ENCODE measurements around the gene IBTK.
"Not testable (repeated sequence)": the region's sequence is repeated elsewhere in the genome, so short reads cannot be mapped to it uniquely, and the experiment has no call there.

Gene IBTK

DNA sequence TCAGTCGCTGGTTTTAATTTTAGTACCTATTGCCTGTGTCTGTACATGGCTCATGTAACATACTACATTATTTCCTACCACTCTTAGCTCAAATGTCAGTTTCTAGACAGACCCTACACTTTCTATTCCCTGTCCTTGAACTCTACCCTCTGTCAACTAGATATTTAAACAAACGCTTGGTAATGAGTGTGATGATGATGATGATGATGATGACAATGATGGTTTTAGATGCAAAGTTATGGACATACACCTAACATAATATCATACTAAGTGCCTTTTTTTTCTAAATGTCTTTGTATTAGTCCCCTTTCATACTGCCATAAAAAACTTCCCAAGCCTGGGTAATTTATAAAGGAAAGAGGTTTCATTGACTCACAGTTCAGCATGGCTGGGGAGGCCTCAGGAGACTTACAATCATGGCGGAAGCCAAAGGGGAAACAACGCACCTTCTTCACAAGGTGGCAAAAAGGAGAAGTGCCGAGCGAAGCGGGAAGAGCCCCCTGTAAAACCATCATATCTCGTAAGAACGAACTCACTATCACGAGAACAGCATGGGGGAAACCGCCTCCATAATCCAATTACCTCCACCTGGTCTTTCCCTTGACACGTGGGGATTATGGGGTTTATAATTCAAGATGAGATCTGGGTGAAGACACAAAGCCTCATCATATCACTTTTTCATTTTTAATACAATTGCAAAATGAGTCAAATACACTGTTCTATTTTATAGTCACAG is 87.1 kb downstream of the IBTK start:
- DNase-seq (ENCODE audit: low read depth) = no peak
- TF ChIP-seq, protein P1, sequence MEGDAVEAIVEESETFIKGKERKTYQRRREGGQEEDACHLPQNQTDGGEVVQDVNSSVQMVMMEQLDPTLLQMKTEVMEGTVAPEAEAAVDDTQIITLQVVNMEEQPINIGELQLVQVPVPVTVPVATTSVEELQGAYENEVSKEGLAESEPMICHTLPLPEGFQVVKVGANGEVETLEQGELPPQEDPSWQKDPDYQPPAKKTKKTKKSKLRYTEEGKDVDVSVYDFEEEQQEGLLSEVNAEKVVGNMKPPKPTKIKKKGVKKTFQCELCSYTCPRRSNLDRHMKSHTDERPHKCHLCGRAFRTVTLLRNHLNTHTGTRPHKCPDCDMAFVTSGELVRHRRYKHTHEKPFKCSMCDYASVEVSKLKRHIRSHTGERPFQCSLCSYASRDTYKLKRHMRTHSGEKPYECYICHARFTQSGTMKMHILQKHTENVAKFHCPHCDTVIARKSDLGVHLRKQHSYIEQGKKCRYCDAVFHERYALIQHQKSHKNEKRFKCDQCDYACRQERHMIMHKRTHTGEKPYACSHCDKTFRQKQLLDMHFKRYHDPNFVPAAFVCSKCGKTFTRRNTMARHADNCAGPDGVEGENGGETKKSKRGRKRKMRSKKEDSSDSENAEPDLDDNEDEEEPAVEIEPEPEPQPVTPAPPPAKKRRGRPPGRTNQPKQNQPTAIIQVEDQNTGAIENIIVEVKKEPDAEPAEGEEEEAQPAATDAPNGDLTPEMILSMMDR (IDR thresholded peaks at IDR 0.05; ENCODE audit: low read depth, low read length, missing control alignments) = no peak

DNA sequence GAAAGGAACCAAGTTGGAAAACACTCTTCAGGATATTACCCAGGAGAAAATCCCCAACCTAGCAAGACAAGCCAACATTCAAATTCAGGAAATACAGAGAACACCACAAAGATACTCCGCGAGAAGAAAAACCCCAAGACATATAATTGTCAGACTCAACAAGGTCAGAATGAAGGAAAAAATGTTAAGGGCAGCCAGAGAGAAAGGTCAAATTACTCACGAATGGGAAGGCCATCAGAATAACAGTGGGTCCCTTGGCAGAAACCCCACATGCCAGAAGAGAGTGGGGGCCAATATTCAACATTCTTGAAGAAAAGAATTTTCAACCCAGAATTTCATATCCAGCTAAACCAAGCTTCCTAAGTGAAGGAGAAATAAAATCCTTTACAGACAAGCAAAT is 94.8 kb downstream of the IBTK start:
- not testable (repeated sequence) for H3K4me3 ChIP-seq (ENCODE audit: low read depth, low read length); DNase-seq (ENCODE audit: low read depth)

More for the DNA sequence above, 87.1 kb downstream of the IBTK start:
- no peak overlapping the region for H3K4me3 ChIP-seq (ENCODE audit: low read depth, low read length)

DNA sequence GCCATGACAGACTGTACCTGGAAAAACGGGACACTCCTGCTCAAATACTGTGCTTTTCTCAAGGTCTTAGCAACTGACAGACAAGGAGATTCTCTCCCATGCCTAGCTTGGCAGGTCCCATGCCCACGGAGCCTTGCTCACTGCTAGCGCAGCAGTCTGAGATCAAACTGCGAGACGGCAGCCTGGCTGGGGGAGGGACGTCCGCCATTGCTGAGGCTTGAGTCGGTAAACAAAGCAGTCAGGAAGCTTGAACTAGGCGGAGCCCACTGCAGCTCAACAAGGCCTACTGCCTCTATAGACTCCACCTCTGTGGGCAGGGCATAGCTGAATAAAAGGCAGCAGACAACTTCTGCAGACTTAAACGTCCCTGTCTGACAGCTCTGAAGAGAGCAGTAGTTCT is 96.4 kb downstream of the IBTK start:
- not testable (repeated sequence) for DNase-seq (ENCODE audit: low read depth)

DNA sequence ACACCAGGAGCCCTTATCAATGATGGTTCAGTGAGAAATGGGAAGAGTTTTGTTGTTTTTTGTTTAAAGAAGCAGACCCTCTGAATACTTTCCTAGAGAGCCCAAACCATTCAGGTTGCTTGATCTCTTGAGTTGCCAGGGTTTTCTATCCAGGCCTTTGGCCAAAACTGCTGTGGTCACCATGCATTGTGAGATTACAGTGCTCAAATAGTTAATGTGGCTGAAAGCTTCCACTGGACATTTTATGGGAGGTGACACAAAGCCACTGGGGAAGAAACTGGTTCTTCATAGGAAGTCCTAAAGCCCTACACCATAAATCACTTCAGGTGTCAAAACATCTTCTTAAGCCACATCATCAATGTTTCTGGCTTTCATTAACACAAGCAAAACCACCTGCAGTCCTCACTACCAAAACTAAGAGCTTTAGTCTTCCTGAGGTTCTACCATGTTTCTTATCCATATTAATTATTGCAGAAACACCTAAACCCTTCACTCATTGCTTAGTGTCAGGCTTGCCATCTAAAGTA is 101.6 kb downstream of the IBTK start:
- no peak for DNase-seq (ENCODE audit: low read depth)
- no peak overlapping the region for H3K4me3 ChIP-seq (ENCODE audit: low read depth, low read length)
- TF ChIP-seq, protein P1 (IDR thresholded peaks at IDR 0.05; ENCODE audit: low read depth, low read length, missing control alignments) = no peak

More for the DNA sequence above, 96.4 kb downstream of the IBTK start:
- H3K4me3 ChIP-seq (ENCODE audit: low read depth, low read length) = not testable (repeated sequence)

DNA sequence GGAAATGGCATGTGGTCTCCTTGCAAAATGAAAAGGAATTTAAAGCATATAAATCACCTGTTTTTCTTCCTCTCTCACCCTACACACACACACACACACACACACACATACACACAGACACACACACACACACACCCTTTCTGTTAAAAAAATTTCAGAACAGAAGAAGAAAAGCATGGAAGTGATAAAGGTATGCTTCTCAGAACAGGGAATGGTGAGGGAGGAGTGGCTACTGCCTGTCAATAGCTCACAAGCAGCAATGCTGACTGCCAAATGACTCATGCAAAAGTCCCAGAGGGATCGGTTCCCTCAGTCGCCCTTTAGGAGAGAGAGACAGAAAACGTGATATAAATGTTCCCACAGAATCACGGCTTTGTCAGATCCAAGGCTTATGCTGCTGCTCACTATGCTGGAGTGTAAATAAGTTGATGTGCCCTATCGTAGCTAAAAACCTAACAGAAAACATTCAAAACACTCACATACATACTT is 102.6 kb downstream of the IBTK start:
- no peak overlapping the region for H3K4me3 ChIP-seq (ENCODE audit: low read depth, low read length)
- TF ChIP-seq, protein P1 (IDR thresholded peaks at IDR 0.05; ENCODE audit: low read depth, low read length, missing control alignments) = no peak
- no peak for DNase-seq (ENCODE audit: low read depth)

DNA sequence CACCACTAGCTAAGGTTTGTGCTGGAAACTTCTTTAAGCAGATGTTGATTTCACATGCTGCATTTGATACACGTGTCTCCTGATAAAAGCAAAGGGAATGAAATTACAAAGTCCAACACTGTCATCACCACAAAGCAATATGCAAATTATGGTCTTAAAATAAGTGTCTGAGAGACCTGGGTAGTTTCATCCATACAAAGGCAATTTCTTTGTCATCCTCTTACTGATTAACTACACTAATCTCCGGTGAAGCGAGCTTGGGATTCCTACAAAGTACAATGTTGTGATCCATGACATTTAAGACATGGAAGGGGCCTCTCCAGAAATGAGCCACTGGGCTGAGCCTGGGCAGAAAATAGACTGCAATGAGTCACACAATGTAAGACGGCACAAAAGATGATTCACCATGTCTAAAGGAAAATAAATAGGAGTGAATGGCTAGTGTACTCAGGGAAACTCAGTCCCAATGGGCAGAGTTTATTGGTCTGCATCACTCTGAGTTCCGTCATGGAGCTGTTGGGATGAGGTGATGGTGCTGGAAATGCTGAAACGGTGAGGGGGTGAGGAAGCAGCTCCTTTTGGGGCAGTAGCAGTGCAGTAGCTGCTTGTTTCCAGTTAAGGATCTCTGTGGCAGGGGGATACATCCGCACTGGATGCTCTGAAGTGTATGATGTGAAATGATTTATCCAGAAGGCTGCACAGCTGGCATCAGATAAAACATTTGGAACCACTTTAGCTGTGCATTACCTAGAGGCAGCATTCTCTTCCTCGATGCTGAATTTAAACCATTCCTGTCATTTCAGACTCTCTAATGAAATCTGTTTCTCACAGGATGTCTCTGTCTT is 103.3 kb downstream of the IBTK start:
- TF ChIP-seq, protein P1 (IDR thresholded peaks at IDR 0.05; ENCODE audit: low read depth, low read length, missing control alignments) = no peak
- no peak overlapping the region for H3K4me3 ChIP-seq (ENCODE audit: low read depth, low read length)
- peak; percentile 10 for DNase-seq (ENCODE audit: low read depth)

DNA sequence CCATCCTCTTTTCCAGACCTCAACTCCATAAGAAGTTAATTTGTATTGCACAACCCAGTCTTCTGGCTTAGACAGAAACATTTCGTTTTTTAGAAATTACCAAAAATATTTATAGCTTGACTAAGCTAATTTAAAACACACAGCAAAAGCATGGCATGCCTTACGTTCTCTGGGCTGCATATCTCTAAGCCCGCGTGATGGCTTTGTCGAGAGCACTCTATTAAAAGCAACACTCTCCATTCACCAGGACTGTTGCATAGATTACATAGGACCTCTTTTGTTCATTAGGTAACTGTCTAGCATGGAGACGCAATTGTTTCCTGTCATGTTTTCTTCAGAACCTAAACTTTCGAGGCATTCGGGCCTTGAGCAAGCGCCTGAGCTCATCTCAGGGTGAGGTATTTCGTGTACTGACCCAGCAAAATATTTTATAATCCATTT is 104.5 kb downstream of the IBTK start:
- no peak for DNase-seq (ENCODE audit: low read depth)
- TF ChIP-seq, protein P1 (IDR thresholded peaks at IDR 0.05; ENCODE audit: low read depth, low read length, missing control alignments) = no peak
- no peak overlapping the region for H3K4me3 ChIP-seq (ENCODE audit: low read depth, low read length)
